ENCODE measurements around the gene ZBED4. TPM values are rescaled to one million over a fixed set of nuclear protein-coding genes. Genes with fewer than 3 reads are reported as not detected.
A peak's percentile ranks its signal among the peaks of the same experiment; 100 is the strongest.

Gene ZBED4
- total and polyA plus RNA-seq, 10 donors, result 2.9 to 23.2 (median 13.9) TPM

- TF ChIP-seq POLR2A (IDR thresholded peaks at IDR 0.05), result no peak
- no peak for TF ChIP-seq POLR2AphosphoS5 (IDR thresholded peaks at IDR 0.05)
- TF ChIP-seq, protein P1, sequence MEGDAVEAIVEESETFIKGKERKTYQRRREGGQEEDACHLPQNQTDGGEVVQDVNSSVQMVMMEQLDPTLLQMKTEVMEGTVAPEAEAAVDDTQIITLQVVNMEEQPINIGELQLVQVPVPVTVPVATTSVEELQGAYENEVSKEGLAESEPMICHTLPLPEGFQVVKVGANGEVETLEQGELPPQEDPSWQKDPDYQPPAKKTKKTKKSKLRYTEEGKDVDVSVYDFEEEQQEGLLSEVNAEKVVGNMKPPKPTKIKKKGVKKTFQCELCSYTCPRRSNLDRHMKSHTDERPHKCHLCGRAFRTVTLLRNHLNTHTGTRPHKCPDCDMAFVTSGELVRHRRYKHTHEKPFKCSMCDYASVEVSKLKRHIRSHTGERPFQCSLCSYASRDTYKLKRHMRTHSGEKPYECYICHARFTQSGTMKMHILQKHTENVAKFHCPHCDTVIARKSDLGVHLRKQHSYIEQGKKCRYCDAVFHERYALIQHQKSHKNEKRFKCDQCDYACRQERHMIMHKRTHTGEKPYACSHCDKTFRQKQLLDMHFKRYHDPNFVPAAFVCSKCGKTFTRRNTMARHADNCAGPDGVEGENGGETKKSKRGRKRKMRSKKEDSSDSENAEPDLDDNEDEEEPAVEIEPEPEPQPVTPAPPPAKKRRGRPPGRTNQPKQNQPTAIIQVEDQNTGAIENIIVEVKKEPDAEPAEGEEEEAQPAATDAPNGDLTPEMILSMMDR (IDR thresholded peaks at IDR 0.05 in 8 of 11, conservative IDR thresholded peaks at IDR 0.05 in 3 of 11), result no peak
- H3K36me3 ChIP-seq, result peaks cover 0 to 38% (median 0%) of the 10 kb centered on the region in 6 donors
- peak; percentile 67 for DNase-seq
- WGBS, 5 donors, result 86 to 91% (median 89%) methylated on average over 17 of the region's 17 CpGs
- H3K27ac ChIP-seq, result peak overlapping the region in 3 of 8 donors; percentile 25 to 49 (median 38)
- H3K9me3 ChIP-seq, result peaks cover 0 to 43% (median 38%) of the 10 kb centered on the region in 8 donors
- peaks cover 0 to 22% (median 6%) of the 10 kb centered on the region in 6 donors for H3K4me1 ChIP-seq
- no peak overlapping the region for H3K4me3 ChIP-seq
- intact Hi-C loops (cut with DNase I; ENCODE audit: low total_unique reads), result loop anchor here (10.0 kb wide), 1 partner anchor 46 kb away; the partner anchor contains the start of genes ALG12 and CRELD2
- H3K27me3 ChIP-seq (replicated peaks in 1 of 7), result no peaks in the 10 kb centered on the region
Measured at GRCh38 chr22:49869086-49869830, 15.6 kb downstream of the ZBED4 start.

DNA sequence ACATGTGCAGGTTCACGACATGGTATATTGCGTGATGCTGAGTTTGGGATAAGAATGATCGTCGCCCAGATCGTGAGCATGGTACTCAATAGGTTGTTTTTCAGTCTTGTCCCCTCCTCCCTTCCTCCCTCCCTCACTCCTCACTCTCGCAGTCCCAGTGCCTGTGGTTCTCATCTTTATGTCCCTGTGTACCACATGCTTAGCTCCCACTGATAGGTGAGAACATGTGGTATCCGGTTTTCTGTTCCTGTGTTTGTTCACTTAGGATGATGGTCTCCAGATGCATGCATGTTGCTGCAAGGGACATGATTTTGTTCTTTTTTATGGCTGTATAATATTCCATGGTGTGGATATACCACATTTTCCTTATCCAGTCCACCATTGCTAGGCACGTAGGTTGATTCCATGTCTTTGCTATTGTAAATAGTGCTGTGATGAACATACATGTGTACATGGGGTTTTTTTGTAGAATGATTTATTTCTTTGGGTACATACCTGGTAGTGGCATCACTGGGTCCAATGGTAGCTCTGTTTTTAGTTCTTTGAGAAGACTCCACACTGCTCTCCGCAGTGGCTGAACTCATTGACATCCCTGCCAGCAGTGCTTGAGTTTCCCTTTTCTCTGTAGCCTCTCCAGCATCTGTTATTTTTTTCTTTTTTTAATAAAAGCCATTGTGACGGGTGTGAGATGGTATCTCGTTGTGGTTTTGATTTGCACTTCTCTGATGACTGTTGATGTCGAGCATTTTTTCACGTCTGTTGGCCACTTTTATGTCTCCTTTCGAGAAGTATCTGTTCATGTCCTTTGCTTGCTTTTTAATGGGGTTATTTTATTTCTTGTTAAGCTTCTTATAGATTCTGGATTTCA is 16.4 kb downstream of the ZBED4 start:
- 77 to 85% (median 84%) methylated on average over 13 to 14 of the region's 14 CpGs for WGBS, 5 donors
- no peaks in the 10 kb centered on the region for H3K27me3 ChIP-seq (replicated peaks in 1 of 7)
- TF ChIP-seq POLR2A (IDR thresholded peaks at IDR 0.05), result no peak
- no peak for TF ChIP-seq POLR2AphosphoS5 (IDR thresholded peaks at IDR 0.05)
- TF ChIP-seq, protein P1 (IDR thresholded peaks at IDR 0.05 in 8 of 11, conservative IDR thresholded peaks at IDR 0.05 in 3 of 11), result no peak
- H3K36me3 ChIP-seq, result peaks cover 0 to 38% (median 0%) of the 10 kb centered on the region in 6 donors
- H3K4me3 ChIP-seq, result no peak overlapping the region
- peak overlapping the region in 4 of 8 donors; percentile 9 to 50 (median 44) for H3K27ac ChIP-seq
- H3K4me1 ChIP-seq, result peaks cover 0 to 22% (median 6%) of the 10 kb centered on the region in 6 donors
- intact Hi-C loops (cut with DNase I; ENCODE audit: low total_unique reads), result loop anchor here (10.0 kb wide), 1 partner anchor 45 kb away; the partner anchor contains the start of genes ALG12 and CRELD2
- no peak for DNase-seq
- peaks cover 0 to 40% (median 37%) of the 10 kb centered on the region in 8 donors for H3K9me3 ChIP-seq

GRCh38 chr22:49871482-49871881 is 17.8 kb downstream of the ZBED4 start:
- intact Hi-C loops (cut with DNase I; ENCODE audit: low total_unique reads), result no loop called here
- Histone ChIP-seq H3K4me3 (no peak overlapping the region), H3K36me3 (peaks cover 0 to 31% (median 0%) of the 10 kb centered on the region in 6 donors), H3K9me3 (peaks cover 0 to 26% (median 24%) of the 10 kb centered on the region in 8 donors), H3K27ac (no peak overlapping the region), H3K4me1 (peaks cover 0 to 22% (median 6%) of the 10 kb centered on the region in 6 donors), H3K27me3 (replicated peaks in 1 of 7) (no peaks in the 10 kb centered on the region)
- no peak for DNase-seq
- TF ChIP-seq POLR2AphosphoS5 (IDR thresholded peaks at IDR 0.05) (no peak), POLR2A (IDR thresholded peaks at IDR 0.05) (no peak)
- TF ChIP-seq, protein P1 (IDR thresholded peaks at IDR 0.05 in 8 of 11, conservative IDR thresholded peaks at IDR 0.05 in 3 of 11), result no peak
- 93 to 98% (median 97%) methylated on average over 4 of the region's 4 CpGs for WGBS, 5 donors

Data from spleen (tissue), 11 donors.